ENCODE data around the gene TNNT2. TPM values are rescaled to one million over a fixed set of nuclear protein-coding genes. Genes with fewer than 3 reads are reported as not detected.

Gene TNNT2
- polyA plus RNA-seq, 4 donors = 18.9 to 66.5 (median 56.1) TPM

GRCh38 chr1:201404055-201404454 is 26.6 kb upstream of the TNNT2 start:
- no peak for DNase-seq (ENCODE audit: low read depth in 4 of 4, low spot score in 3 of 4)

- DNase-seq (ENCODE audit: low read depth in 4 of 4, low spot score in 3 of 4) = no peak
Measured at GRCh38 chr1:201403359-201403758, 25.9 kb upstream of the TNNT2 start.

- no peak for DNase-seq (ENCODE audit: low read depth in 4 of 4, low spot score in 3 of 4)
Measured at GRCh38 chr1:201401700-201402099, 24.2 kb upstream of the TNNT2 start.

- DNase-seq (ENCODE audit: low read depth in 4 of 4, low spot score in 3 of 4) = no peak
Measured at GRCh38 chr1:201400852-201401230, 23.4 kb upstream of the TNNT2 start.

GRCh38 chr1:201400212-201400851 is 22.9 kb upstream of the TNNT2 start:
- no peak for DNase-seq (ENCODE audit: low read depth in 4 of 4, low spot score in 3 of 4)

- no peak for DNase-seq (ENCODE audit: low read depth in 4 of 4, low spot score in 3 of 4)
Measured at GRCh38 chr1:201399352-201400126, 22.1 kb upstream of the TNNT2 start.

- DNase-seq (ENCODE audit: low read depth in 4 of 4, low spot score in 3 of 4) = no peak
Measured at GRCh38 chr1:201399018-201399351, 21.5 kb upstream of the TNNT2 start, which contains the start of gene LAD1. Gene LAD1, minus strand, starts transcription at chr1:201399324. Its CDS starts 18 bp downstream, at chr1:201399306.

- no peak for DNase-seq (ENCODE audit: low read depth in 4 of 4, low spot score in 3 of 4)
Measured at GRCh38 chr1:201397675-201398074, 20.2 kb upstream of the TNNT2 start.

GRCh38 chr1:201396861-201397464 is 19.5 kb upstream of the TNNT2 start:
- no peak for DNase-seq (ENCODE audit: low read depth in 4 of 4, low spot score in 3 of 4)

- no peak for DNase-seq (ENCODE audit: low read depth in 4 of 4, low spot score in 3 of 4)
Measured at GRCh38 chr1:201395936-201396335, 18.5 kb upstream of the TNNT2 start.

- no peak for DNase-seq (ENCODE audit: low read depth in 4 of 4, low spot score in 3 of 4)
Measured at GRCh38 chr1:201394591-201394990, 17.1 kb upstream of the TNNT2 start.

GRCh38 chr1:201393076-201393475 is 15.6 kb upstream of the TNNT2 start:
- no peak for DNase-seq (ENCODE audit: low read depth in 4 of 4, low spot score in 3 of 4)

- no peak for DNase-seq (ENCODE audit: low read depth in 4 of 4, low spot score in 3 of 4)
Measured at GRCh38 chr1:201391651-201392511, 14.4 kb upstream of the TNNT2 start.

- DNase-seq (ENCODE audit: low read depth in 4 of 4, low spot score in 3 of 4) = no peak
Measured at GRCh38 chr1:201391225-201391624, 13.7 kb upstream of the TNNT2 start.

- DNase-seq (ENCODE audit: low read depth in 4 of 4, low spot score in 3 of 4) = no peak
Measured at GRCh38 chr1:201389051-201389450, 11.6 kb upstream of the TNNT2 start.

- DNase-seq (ENCODE audit: low read depth in 4 of 4, low spot score in 3 of 4) = no peak
Measured at GRCh38 chr1:201386208-201386607, 8.7 kb upstream of the TNNT2 start.

GRCh38 chr1:201385299-201385891 is 7.9 kb upstream of the TNNT2 start:
- no peak for DNase-seq (ENCODE audit: low read depth in 4 of 4, low spot score in 3 of 4)

- DNase-seq (ENCODE audit: low read depth in 4 of 4, low spot score in 3 of 4) = no peak
Measured at GRCh38 chr1:201384406-201384782, 6.9 kb upstream of the TNNT2 start.

- no peak for DNase-seq (ENCODE audit: low read depth in 4 of 4, low spot score in 3 of 4)
Measured at GRCh38 chr1:201383647-201384405, 6.3 kb upstream of the TNNT2 start.

- no peak for DNase-seq (ENCODE audit: low read depth in 4 of 4, low spot score in 3 of 4)
Measured at GRCh38 chr1:201381130-201381529, 3.6 kb upstream of the TNNT2 start.
